GM10266 (cell line): ENCODE results near the gene KIF3A.

ENCODE experiments used
- DNase-seq: peaks from one replicate; pipeline ENCODE4 v3.0.0; 2012; ENCODE audit errors: extremely low spot score
- CTCF ChIP-seq: IDR thresholded peaks from 2 replicates; pipeline ENCODE4 v1.5.1; 2012; ENCODE audit warnings: mild to moderate bottlenecking, low read depth; ENCODE audit not compliant: control insufficient read depth, insufficient read depth; ENCODE audit errors: missing control alignments

Gene KIF3A

DNA sequence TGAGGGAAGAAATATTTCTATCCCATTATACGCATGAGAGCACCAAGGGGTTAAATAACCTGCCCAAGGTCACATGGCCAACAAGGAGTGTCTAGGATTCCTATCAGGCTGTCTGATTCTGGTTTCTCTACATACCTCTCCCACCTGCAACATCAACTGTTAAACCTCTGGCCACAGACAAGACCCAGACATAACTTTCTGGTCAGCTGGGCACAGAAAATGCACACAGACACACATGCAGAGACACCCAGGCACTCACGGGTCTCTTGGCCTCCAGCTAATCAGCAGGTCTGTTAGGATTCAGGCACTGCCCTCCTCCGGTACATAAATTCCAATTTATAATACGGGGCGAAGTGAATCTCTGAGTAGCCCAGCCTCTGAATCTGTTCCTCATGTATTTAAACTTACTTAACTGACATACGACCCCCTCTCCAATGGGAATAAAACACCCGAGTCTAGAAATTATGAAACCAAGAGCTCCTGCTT is 38.2 kb upstream of the KIF3A start:
- TF ChIP-seq CTCF = no peak
- no peak for DNase-seq

DNA sequence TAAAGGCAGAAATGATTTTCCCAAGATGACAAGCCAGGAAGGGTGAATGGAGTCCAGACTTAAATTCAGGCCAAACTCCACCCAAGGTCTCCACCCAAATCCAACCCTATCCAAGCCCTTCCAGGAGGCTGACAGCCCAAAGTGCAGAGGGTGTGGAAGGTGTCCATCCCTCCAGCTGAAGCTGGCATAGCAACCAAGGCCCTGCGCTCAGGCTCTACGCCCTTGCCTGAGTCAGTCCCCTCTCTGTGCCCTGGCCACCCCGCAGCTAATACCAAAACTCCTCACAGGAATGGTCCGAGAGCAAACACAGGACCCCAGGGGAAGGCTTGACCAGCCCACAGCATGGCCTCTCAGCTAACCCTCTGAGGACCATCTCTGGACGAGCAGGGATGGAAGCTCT is 37.5 kb upstream of the KIF3A start:
- no peak for DNase-seq
- TF ChIP-seq CTCF = no peak

DNA sequence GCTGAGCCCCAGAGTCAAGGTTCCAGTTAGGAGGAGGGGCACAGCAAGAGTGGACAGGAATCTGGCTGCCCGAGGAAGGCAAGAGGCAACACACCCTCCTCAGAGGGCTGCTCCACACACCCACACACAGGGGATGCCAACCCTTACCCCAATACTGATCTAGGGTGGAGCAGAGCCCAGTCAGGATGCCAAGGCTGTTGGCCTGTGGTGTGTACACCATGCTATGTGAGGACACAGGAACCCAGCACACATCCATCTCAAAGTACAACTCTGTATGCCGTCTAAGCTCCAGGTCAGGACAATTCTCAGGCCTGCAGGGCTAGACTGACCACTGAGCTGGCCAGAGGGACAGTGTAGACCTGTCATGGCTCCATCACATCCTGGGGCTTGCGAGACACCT is 37.1 kb upstream of the KIF3A start:
- DNase-seq = no peak
- no peak for TF ChIP-seq CTCF

- no peak for DNase-seq
- TF ChIP-seq CTCF = no peak
These were observed 36.4 kb upstream of the KIF3A start for GRCh38 chr5:132773601-132774355.

GRCh38 chr5:132773114-132773513 is 35.8 kb upstream of the KIF3A start:
- no peak for DNase-seq
- TF ChIP-seq CTCF = no peak

DNA sequence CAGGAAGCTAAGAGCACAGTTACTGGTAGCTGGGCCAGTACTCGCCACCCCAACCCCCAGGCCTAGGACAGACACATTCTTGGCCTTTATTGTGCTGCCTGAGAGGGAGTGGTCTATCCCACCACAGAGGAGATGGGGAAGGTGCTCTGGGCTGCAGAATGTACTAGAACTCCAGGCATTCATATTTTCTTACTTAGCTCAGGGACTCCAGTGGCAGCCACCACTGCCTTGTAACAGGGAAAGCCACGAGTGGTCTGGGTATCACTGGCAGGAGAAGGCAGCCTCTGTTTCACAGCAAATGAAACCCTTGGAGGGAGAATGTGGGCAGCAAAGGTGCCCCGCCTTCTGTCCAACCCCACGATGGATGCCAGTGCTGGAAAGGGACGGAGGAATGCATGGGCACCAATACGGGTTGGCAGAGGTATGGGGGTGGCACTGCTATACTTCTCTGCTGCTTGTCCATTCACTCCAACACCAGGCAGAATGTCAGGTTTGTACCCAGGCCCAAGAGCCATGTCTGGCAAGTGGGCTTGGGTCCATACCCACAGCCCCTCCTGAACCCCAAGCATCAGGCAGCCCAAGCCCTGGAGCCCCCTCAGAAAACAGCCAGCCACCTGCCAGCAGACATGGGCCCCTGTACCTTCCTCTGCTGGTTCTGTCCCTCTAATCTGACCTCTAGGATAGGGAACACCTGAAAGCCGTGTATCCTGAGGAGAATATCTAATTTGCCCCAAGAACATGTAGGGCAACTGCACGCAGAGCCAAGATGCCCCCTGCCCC is 35.1 kb upstream of the KIF3A start:
- DNase-seq = no peak
- no peak for TF ChIP-seq CTCF

- TF ChIP-seq CTCF = no peak
- DNase-seq = no peak
These were observed 34.2 kb upstream of the KIF3A start for GRCh38 chr5:132771503-132771998.
